Measurements from ENCODE around the gene CDH20.

CDH20 gene

GRCh38 chr18:61575419-61575818 lies 242.2 kb downstream of the CDH20 start:
- DNase-seq (ENCODE audit: low read depth, low spot score) = no peak

GRCh38 chr18:61578846-61579245 lies 245.6 kb downstream of the CDH20 start:
- no peak for DNase-seq (ENCODE audit: low read depth, low spot score)

DNA sequence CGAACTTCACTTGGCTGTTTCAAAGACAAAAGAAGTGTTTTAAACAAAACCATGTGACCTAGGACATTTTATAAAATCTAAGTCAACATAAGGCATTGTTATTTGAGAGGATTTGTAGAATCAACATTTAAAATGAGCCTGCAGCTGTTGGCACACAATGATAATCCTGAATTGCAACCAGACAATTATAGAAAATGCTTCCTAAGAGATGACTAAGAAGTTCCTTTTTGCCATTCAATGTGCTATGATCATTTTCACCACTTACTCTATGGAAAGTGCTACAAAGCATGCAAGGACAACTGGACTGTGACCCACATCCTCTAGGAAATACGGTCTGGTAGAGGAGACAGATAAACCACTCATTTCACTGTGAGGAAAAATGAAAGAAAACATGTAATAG lies 246.4 kb downstream of the CDH20 start:
- no peak for DNase-seq (ENCODE audit: low read depth, low spot score)

DNA sequence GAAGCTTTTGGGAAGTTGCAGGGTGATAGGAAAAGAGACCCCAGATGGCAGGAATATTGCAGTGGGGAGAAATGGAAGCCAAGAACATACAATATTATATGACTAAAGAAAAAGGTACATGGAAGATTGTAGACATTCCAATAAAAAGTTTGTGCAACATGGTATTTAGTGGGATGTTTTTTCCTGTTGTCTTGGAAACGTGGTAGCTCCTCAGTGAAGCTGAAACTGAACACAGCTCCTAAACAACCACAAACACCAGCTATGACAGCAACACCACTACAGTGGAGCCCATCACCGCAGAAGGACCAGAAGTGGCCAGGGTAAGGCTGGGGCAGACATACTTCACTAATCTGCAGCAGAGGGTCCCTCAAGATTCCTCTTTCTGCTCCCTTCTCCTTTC lies 246.8 kb downstream of the CDH20 start:
- no peak for DNase-seq (ENCODE audit: low read depth, low spot score)

DNA sequence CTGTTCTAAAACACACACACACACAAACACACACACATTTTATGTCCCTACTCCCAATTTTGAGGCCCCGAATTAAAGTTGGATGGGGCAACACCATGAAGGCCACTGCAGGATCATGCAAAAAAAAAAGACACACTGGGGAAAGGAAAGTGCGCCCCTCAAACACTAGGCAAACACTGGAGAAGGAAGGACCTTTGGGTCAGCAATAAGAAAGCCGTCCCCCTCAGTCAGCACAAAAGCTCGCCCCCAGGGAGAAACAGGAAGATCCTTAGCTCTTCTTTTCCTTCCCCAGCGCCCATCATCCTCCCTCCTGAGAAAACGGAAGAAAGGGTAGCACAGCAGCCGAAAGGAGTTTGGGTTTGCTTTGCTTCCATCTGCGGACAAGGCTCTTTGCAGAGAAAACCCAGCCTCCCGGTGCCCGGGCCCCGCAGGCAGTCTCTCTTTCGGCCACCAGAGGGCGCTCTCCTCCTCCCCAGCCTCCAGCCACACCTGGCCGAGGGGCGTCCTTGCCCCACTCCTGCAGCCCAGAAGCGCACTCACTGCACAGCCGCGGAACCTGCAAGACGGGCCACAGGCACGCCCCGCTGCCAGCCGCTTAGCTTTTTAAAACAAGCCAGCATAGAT lies 248.5 kb downstream of the CDH20 start:
- no peak for DNase-seq (ENCODE audit: low read depth, low spot score)

DNA sequence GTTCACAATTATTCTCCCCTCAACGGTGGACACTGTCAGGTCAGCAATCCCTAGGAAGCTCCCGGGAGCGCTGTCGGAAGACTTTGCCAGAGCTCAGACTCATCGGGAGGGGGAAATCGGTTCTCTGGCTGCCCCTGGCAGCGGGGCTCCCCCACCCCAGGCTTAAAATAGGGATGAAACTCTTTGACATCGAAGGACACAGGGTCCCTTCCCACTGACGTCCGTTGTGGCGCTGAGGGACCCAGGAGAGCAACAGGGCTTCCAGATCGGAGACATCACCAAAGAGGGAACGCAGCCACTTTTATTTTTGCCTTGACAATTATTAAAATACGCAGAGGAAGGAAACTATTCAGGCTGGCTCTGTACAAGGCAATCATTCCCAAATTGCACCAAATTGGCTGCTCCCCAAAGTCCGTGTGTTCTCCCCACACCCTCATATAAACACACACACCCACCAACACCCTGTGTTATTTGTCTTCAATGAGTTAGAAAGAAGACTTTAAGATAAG lies 249.0 kb downstream of the CDH20 start:
- no peak for DNase-seq (ENCODE audit: low read depth, low spot score)

DNA sequence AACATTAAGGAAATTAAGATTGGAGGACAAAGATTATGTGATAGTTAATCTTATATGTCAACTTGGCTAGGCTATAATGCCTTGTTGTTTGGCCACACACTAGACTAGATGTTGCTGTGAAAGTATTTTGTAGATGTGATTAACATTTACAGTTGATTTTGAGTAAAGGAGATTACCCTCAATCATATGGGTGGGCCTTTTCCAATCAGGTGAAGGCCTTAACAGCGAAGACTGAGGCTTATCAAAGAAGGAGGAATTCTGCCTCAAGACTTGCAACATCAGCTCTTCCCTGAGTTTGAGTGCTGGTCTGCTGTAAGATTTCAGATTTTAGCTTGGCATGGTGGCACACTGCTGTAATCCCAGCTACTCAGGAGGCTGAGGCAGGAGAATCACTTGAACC lies 250.3 kb downstream of the CDH20 start:
- DNase-seq (ENCODE audit: low read depth, low spot score) = no peak

DNA sequence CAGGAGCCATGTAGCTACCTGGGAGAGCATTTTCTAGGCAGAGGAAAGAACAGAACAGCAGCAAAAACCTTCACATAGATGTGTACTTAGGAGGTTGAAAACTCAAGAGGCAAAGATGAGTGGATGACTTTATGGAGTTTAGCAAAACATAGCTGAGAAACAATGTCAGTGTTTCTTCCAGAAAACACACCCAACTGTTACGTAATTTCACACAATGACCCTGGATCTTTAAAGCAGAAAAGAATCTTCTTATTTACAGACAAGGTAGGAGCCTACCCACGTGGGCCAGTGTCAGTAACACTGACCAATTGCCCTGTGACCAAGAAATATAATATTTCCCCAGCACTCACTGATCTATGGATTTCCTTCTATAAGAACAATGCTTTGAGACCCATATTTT lies 254.6 kb downstream of the CDH20 start:
- no peak for DNase-seq (ENCODE audit: low read depth, low spot score)

GRCh38 chr18:61589053-61589723 lies 256.0 kb downstream of the CDH20 start:
- no peak for DNase-seq (ENCODE audit: low read depth, low spot score)

DNA sequence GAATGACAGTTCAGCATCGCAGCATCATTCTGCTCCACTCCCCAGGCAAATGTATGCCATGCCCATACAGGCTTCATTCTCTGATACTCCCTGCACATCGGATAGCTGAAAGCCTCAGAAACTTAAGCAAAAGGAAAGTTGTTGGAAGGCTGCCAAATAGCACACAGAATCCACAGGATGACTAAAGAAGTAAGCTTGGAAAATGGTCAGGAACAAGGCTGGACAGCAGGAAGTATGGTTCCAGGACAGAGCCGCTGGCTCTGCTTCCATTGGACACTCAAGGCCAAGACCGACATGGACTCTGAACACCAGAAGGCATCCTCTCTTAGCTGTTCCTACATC lies 256.5 kb downstream of the CDH20 start:
- DNase-seq (ENCODE audit: low read depth, low spot score) = no peak

- DNase-seq (ENCODE audit: low read depth, low spot score) = no peak
Measured at GRCh38 chr18:61591253-61591652, 258.0 kb downstream of the CDH20 start.

DNA sequence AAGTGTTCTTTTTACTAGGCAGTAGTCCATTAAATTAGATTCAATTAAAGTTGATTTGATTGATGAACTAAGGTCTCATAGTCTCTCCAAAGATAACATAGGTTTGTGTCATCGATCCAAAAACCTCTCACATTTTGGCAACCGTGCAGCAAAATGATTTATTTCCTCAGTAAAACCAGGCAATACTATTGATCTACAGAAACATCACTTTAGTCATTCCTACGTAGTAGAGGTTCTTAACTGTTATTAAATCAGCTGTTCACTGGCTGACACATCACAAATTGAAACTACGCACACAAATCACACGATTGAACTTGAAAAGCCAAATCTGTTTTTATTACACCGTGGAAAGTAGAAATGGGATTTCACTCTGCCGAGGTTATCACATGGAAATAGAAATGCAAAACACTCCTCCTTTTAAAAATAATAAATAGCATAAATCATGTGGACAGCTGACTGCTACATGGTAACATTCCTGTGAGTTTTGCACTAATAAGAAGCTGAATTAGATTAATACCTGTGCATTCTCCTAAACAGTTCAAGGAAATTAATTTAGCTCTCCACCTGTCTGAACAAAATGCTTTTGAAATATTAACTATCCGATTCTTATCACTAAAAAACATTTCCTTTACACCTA lies 262.5 kb downstream of the CDH20 start:
- DNase-seq (ENCODE audit: low read depth, low spot score) = no peak

- DNase-seq (ENCODE audit: low read depth, low spot score) = no peak
Measured at GRCh38 chr18:61596296-61596695, 263.1 kb downstream of the CDH20 start.

GRCh38 chr18:61597316-61597715 lies 264.1 kb downstream of the CDH20 start:
- no peak for DNase-seq (ENCODE audit: low read depth, low spot score)

DNA sequence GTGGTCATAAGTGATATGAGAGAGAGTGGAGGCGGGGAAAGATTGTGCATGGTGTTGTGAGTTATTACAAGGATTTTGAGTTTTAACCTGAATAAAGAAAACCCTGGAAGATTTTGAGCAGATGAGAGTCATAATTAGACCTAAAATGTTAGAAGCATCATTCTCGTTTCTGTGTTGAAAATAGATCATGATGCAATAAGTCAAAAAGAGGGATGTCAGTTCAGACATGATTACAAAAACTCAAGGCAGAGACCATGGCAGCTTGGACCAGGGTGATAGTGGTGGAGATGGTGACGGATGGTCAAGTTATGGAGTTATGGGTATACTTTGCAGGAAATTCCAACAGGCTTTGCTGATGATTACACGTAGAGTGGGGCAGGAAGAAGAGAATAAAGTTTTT lies 267.2 kb downstream of the CDH20 start:
- no peak for DNase-seq (ENCODE audit: low read depth, low spot score)

DNA sequence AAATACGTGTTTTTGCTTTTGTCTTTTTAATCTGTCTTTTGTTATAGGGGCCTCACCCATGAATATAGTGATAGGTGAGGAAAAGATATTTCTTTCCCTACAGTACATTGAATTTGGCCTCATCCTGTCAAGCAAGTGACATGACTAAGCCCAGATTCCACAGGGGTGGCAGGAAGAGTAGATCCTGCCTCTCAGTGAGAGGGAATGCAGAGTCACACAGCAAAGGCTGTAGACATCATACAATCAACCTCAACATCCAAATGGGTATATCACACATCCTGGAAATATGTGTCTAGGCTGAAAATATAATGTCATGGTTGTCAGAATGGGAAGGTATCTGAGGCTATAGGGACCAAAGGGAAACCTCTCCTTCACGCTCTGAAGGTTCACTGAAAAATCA lies 269.6 kb downstream of the CDH20 start:
- DNase-seq (ENCODE audit: low read depth, low spot score) = no peak
